Measurements from ENCODE around the gene TMPRSS7. TPM values are rescaled to one million over a fixed set of nuclear protein-coding genes. Genes with fewer than 3 reads are reported as not detected.
A peak's percentile ranks its signal among the peaks of the same experiment; 100 is the strongest.

TMPRSS7 gene
- total RNA-seq, 1 donor from 2014 or later = not detected

GRCh38 chr3:112124907-112125607, 90.5 kb downstream of the TMPRSS7 start:
- Mint-ChIP-seq H3K4me3 (no peak overlapping the region), H3K4me1 (peaks cover 43% of the 10 kb centered on the region), H3K27ac (peak overlapping the region; percentile 35), H3K9me3 (no peaks in the 10 kb centered on the region), H3K36me3 (no peaks in the 10 kb centered on the region), H3K27me3 (ENCODE audit: insufficient read depth, low read depth) (peaks cover 6% of the 10 kb centered on the region)
- peaks cover 58% of the 10 kb centered on the region for H3K4me1 ChIP-seq
- TF ChIP-seq EZH2 (IDR thresholded peaks at IDR 0.05) (no peak), EZH2phosphoT487 (IDR thresholded peaks at IDR 0.05) (no peak)
- H3K9ac ChIP-seq = no peak overlapping the region
- H3F3A ChIP-seq (ENCODE audit: low read depth) = peaks cover 30% of the 10 kb centered on the region
- peak overlapping the region; percentile 57 for H3K4me2 ChIP-seq
- peak overlapping the region; percentile 51 for H3K27ac ChIP-seq
- peak overlapping the region; percentile 89 for H2AFZ ChIP-seq (replicated peaks)
- H3K9me3 ChIP-seq (ENCODE audit: low read depth) = no peaks in the 10 kb centered on the region
- no peak for DNase-seq (ENCODE audit: low spot score)
- no peaks in the 10 kb centered on the region for H3K36me3 ChIP-seq
- no peaks in the 10 kb centered on the region for H3K27me3 ChIP-seq
- H4K20me1 ChIP-seq (ENCODE audit: low read depth) = no peaks in the 10 kb centered on the region
- H3K4me3 ChIP-seq = no peak overlapping the region
- no peaks in the 10 kb centered on the region for H3K79me2 ChIP-seq (ENCODE audit: low read depth)

GRCh38 chr3:112126511-112126911, 92.0 kb downstream of the TMPRSS7 start:
- peak overlapping the region; percentile 14 for H3K27ac ChIP-seq
- Mint-ChIP-seq H3K4me3 (no peak overlapping the region), H3K4me1 (peaks cover 42% of the 10 kb centered on the region), H3K27ac (peak overlapping the region; percentile 72), H3K36me3 (no peaks in the 10 kb centered on the region), H3K27me3 (ENCODE audit: insufficient read depth, low read depth) (peaks cover 6% of the 10 kb centered on the region), H3K9me3 (no peaks in the 10 kb centered on the region)
- peak overlapping the region; percentile 57 for H3K4me2 ChIP-seq
- TF ChIP-seq EZH2 (IDR thresholded peaks at IDR 0.05) (no peak), EZH2phosphoT487 (IDR thresholded peaks at IDR 0.05) (no peak)
- TF ChIP-seq, protein P1, sequence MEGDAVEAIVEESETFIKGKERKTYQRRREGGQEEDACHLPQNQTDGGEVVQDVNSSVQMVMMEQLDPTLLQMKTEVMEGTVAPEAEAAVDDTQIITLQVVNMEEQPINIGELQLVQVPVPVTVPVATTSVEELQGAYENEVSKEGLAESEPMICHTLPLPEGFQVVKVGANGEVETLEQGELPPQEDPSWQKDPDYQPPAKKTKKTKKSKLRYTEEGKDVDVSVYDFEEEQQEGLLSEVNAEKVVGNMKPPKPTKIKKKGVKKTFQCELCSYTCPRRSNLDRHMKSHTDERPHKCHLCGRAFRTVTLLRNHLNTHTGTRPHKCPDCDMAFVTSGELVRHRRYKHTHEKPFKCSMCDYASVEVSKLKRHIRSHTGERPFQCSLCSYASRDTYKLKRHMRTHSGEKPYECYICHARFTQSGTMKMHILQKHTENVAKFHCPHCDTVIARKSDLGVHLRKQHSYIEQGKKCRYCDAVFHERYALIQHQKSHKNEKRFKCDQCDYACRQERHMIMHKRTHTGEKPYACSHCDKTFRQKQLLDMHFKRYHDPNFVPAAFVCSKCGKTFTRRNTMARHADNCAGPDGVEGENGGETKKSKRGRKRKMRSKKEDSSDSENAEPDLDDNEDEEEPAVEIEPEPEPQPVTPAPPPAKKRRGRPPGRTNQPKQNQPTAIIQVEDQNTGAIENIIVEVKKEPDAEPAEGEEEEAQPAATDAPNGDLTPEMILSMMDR (IDR thresholded peaks at IDR 0.05) = no peak
- H3K4me3 ChIP-seq = no peak overlapping the region
- H3K4me1 ChIP-seq = peaks cover 53% of the 10 kb centered on the region
- no peak overlapping the region for H3K9ac ChIP-seq
- H3F3A ChIP-seq (ENCODE audit: low read depth) = peaks cover 22% of the 10 kb centered on the region
- H3K9me3 ChIP-seq (ENCODE audit: low read depth) = no peaks in the 10 kb centered on the region
- no peak overlapping the region for H2AFZ ChIP-seq (replicated peaks)
- no peaks in the 10 kb centered on the region for H3K27me3 ChIP-seq
- no peaks in the 10 kb centered on the region for H3K79me2 ChIP-seq (ENCODE audit: low read depth)
- H3K36me3 ChIP-seq = no peaks in the 10 kb centered on the region
- peak; percentile 79 for DNase-seq (ENCODE audit: low spot score)
- no peaks in the 10 kb centered on the region for H4K20me1 ChIP-seq (ENCODE audit: low read depth)

- no peaks in the 10 kb centered on the region for H4K20me1 ChIP-seq (ENCODE audit: low read depth)
- peaks cover 53% of the 10 kb centered on the region for H3K4me1 ChIP-seq
- no peaks in the 10 kb centered on the region for H3K79me2 ChIP-seq (ENCODE audit: low read depth)
- H3K9me3 Mint-ChIP-seq = no peaks in the 10 kb centered on the region
- peaks cover 42% of the 10 kb centered on the region for H3K4me1 Mint-ChIP-seq
- TF ChIP-seq, protein P1 (IDR thresholded peaks at IDR 0.05) = no peak
- TF ChIP-seq EZH2 (IDR thresholded peaks at IDR 0.05) (no peak), EZH2phosphoT487 (IDR thresholded peaks at IDR 0.05) (no peak)
- no peaks in the 10 kb centered on the region for H3K36me3 ChIP-seq
- no peaks in the 10 kb centered on the region for H3K36me3 Mint-ChIP-seq
- H3K9me3 ChIP-seq (ENCODE audit: low read depth) = no peaks in the 10 kb centered on the region
- peak overlapping the region; percentile 57 for H3K4me2 ChIP-seq
- no peak overlapping the region for H2AFZ ChIP-seq (replicated peaks)
- H3K27me3 ChIP-seq = no peaks in the 10 kb centered on the region
- H3K27ac ChIP-seq = no peak overlapping the region
- no peak overlapping the region for H3K9ac ChIP-seq
- H3K27me3 Mint-ChIP-seq (ENCODE audit: insufficient read depth, low read depth) = peaks cover 6% of the 10 kb centered on the region
- H3K4me3 Mint-ChIP-seq = no peak overlapping the region
- no peak for DNase-seq (ENCODE audit: low spot score)
- no peak overlapping the region for H3K27ac Mint-ChIP-seq
- H3F3A ChIP-seq (ENCODE audit: low read depth) = peaks cover 22% of the 10 kb centered on the region
- no peak overlapping the region for H3K4me3 ChIP-seq
Measured at GRCh38 chr3:112127522-112128494, 93.3 kb downstream of the TMPRSS7 start.
